H1 (cell line): ENCODE results near the gene MOV10L1. TPM values are rescaled to one million over a fixed set of nuclear protein-coding genes. Genes with fewer than 3 reads are reported as not detected.

ENCODE experiments used
- CTCF ChIA-PET: fragments of 300-600 bp; sonication (Branson Sonifier 250); formaldehyde crosslinking; loops from one replicate; lab custom pipeline; 2021; ENCODE audit not compliant: partially characterized antibody; lab: Charles Lee
- POLR2A ChIA-PET: fragments of 300-600 bp; sonication (Branson Sonifier 250); formaldehyde crosslinking; loops from one replicate; lab custom pipeline; 2021; ENCODE audit warnings: inconsistent platforms; ENCODE audit not compliant: partially characterized antibody; lab: Charles Lee
- DNase-seq, 2 experiments: peaks; one replicate each; pipeline versions ENCODE4 v3.0.0 to v3.0.0-alpha.2; 2010 to 2022; ENCODE audit warnings: low spot score in 2 of 2, low read depth in 1 of 2, mixed read lengths in 1 of 2
- FAIRE-seq: peaks from 2 replicates; lab custom pipeline; 2011; peaks lifted over from hg19 to GRCh38; lab: Jason Lieb, UNC
- H2AFZ ChIP-seq: 2 replicates; pipeline ENCODE4 v1.8.1; 2012; ENCODE audit warnings: low read length, inconsistent platforms
- H2AK5ac ChIP-seq: 2 replicates; pipeline ENCODE4 v1.6.1; 2013; ENCODE audit warnings: low read depth, low read length
- H2BK120ac ChIP-seq: replicated peaks from 2 replicates; pipeline ENCODE3; 2013; ENCODE audit warnings: low read depth, low read length, inconsistent platforms
- H2BK12ac ChIP-seq: 2 replicates; pipeline ENCODE4 v1.6.1; 2013; ENCODE audit warnings: low read depth, low read length
- H2BK15ac ChIP-seq: 2 replicates; pipeline ENCODE4 v1.6.1; 2013; ENCODE audit warnings: low read length
- H2BK20ac ChIP-seq: 2 replicates; pipeline ENCODE4 v1.6.1; 2013; ENCODE audit warnings: low read length
- H2BK5ac ChIP-seq: 2 replicates; pipeline ENCODE4 v1.6.1; 2013; ENCODE audit warnings: low read depth, low read length
- H3K14ac ChIP-seq: 2 replicates; pipeline ENCODE4 v1.6.1; 2013; ENCODE audit warnings: inconsistent platforms; ENCODE audit not compliant: insufficient read length
- H3K18ac ChIP-seq: 2 replicates; pipeline ENCODE4 v1.6.1; 2013; ENCODE audit warnings: low read length; ENCODE audit errors: extremely low read depth
- H3K23ac ChIP-seq: 2 replicates; pipeline ENCODE4 v1.6.1; 2013; ENCODE audit warnings: inconsistent platforms; ENCODE audit not compliant: insufficient read length
- H3K23me2 ChIP-seq: 2 replicates; pipeline ENCODE4 v1.6.1; 2013; ENCODE audit warnings: low read depth, low read length
- H3K27ac ChIP-seq: 2 replicates; pipeline ENCODE4 v1.6.1; 2011; ENCODE audit warnings: low read depth, low read length, inconsistent platforms
- H3K27me3 ChIP-seq, 4 experiments: replicated peaks in 1 of 4; 1 replicate in 1 of 4; 2 replicates in 3 of 4; pipeline versions ENCODE4 v1.6.1 to v1.8.1; 2011 to 2013; ENCODE audit warnings: low read length in 3 of 4, mild to moderate bottlenecking in 3 of 4, inconsistent platforms in 2 of 4, mixed read lengths in 2 of 4, moderate library complexity in 1 of 4; ENCODE audit not compliant: control insufficient read depth in 3 of 4, insufficient read depth in 3 of 4; ENCODE audit errors: extremely low read depth in 1 of 4
- H3K36me3 ChIP-seq, 4 experiments: 2 replicates each; pipeline versions ENCODE4 v1.6.1 to v1.8.1; 2011 to 2013; ENCODE audit warnings: mild to moderate bottlenecking in 4 of 4, low read length in 3 of 4, moderate library complexity in 2 of 4, control low read depth in 1 of 4, inconsistent platforms in 1 of 4; ENCODE audit not compliant: insufficient read depth in 4 of 4, control insufficient read depth in 2 of 4
- H3K4ac ChIP-seq: replicated peaks from 2 replicates; pipeline ENCODE3; 2013; ENCODE audit warnings: low read length, low read depth, mixed read lengths, inconsistent platforms; ENCODE audit not compliant: insufficient read length
- H3K4me1 ChIP-seq, 4 experiments: replicated peaks in 1 of 4; 1 replicate in 1 of 4; 2 replicates in 3 of 4; pipeline versions ENCODE4 v1.6.1 to v1.8.1; 2011 to 2013; ENCODE audit warnings: low read length in 3 of 4, inconsistent platforms in 2 of 4, mixed read lengths in 1 of 4; ENCODE audit not compliant: insufficient read depth in 4 of 4, control insufficient read depth in 3 of 4
- H3K4me2 ChIP-seq, 2 experiments: 2 replicates each; pipeline versions ENCODE4 v1.6.1 to v1.8.1; 2011 to 2013; ENCODE audit warnings: low read depth in 2 of 2, low read length in 2 of 2, control low read depth in 1 of 2, inconsistent platforms in 1 of 2, mild to moderate bottlenecking in 1 of 2; ENCODE audit not compliant: insufficient read depth in 1 of 2
- H3K4me3 ChIP-seq, 4 experiments: fragments of 200-600, 300-600 bp in 1 of 4; sonication (generic), shearing (Covaris generic), sonication (Bioruptor Twin) in 1 of 4; 2 replicates each; pipeline versions ENCODE4 v1.5.1 to v1.8.1; 2011 to 2016; ENCODE audit warnings: low read length in 4 of 4, low read depth in 3 of 4, control low read depth in 2 of 4, inconsistent platforms in 2 of 4, mild to moderate bottlenecking in 2 of 4, mixed read lengths in 1 of 4, moderate library complexity in 1 of 4; ENCODE audit not compliant: insufficient read depth in 2 of 4; ENCODE audit errors: extremely low read depth in 1 of 4
- H3K56ac ChIP-seq: replicated peaks from 2 replicates; pipeline ENCODE3; 2013; ENCODE audit warnings: low read depth, mild to moderate bottlenecking, mixed read lengths, low read length, inconsistent platforms; ENCODE audit not compliant: insufficient read length
- H3K79me1 ChIP-seq: 2 replicates; pipeline ENCODE4 v1.6.1; 2013; ENCODE audit warnings: low read depth, low read length, control low read depth
- H3K79me2 ChIP-seq, 2 experiments: 2 replicates each; pipeline versions ENCODE4 v1.6.1 to v1.8.1; 2012 to 2013; ENCODE audit warnings: low read length in 2 of 2, mild to moderate bottlenecking in 2 of 2, inconsistent platforms in 1 of 2; ENCODE audit not compliant: insufficient read depth in 2 of 2, control insufficient read depth in 1 of 2
- H3K9ac ChIP-seq, 4 experiments: replicated peaks in 1 of 4; 1 replicate in 1 of 4; 2 replicates in 3 of 4; pipeline versions ENCODE4 v1.6.1 to v1.8.1; 2011 to 2013; ENCODE audit warnings: low read depth in 3 of 4, low read length in 3 of 4, control low read depth in 2 of 4, mild to moderate bottlenecking in 2 of 4, moderate library complexity in 2 of 4, inconsistent platforms in 1 of 4; ENCODE audit errors: extremely low read depth in 1 of 4
- H3K9me3 ChIP-seq, 2 experiments: 2 replicates each; pipeline versions ENCODE4 v1.6.1 to v1.8.1; 2012 to 2013; ENCODE audit warnings: mild to moderate bottlenecking in 2 of 2, moderate library complexity in 2 of 2, control low read depth in 1 of 2, inconsistent platforms in 1 of 2, low read depth in 1 of 2, low read length in 1 of 2, mixed read lengths in 1 of 2; ENCODE audit not compliant: insufficient read depth in 2 of 2
- H4K20me1 ChIP-seq, 2 experiments: replicated peaks in 1 of 2; 2 replicates each; pipeline versions ENCODE3 to v1.8.1; 2011 to 2013; ENCODE audit warnings: inconsistent platforms in 2 of 2, low read length in 2 of 2, mild to moderate bottlenecking in 1 of 2; ENCODE audit not compliant: insufficient read depth in 2 of 2, control insufficient read depth in 1 of 2
- H4K5ac ChIP-seq: 2 replicates; pipeline ENCODE4 v1.6.1; 2013; ENCODE audit warnings: low read length, low read depth, mixed read lengths, inconsistent platforms; ENCODE audit not compliant: insufficient read length
- H4K8ac ChIP-seq: 2 replicates; pipeline ENCODE4 v1.8.0; 2013; ENCODE audit warnings: mild to moderate bottlenecking, moderate library complexity, low read length, inconsistent platforms; ENCODE audit not compliant: insufficient read depth; ENCODE audit errors: extremely low read depth
- H4K91ac ChIP-seq: replicated peaks from 2 replicates; pipeline ENCODE3; 2013; ENCODE audit warnings: low read length, mixed read lengths, inconsistent platforms; ENCODE audit not compliant: insufficient read length
- CREB1 ChIP-seq: IDR thresholded peaks from 2 replicates; pipeline ENCODE4 v1.6.1; 2012; ENCODE audit warnings: inconsistent platforms
- NANOG ChIP-seq: IDR thresholded peaks from 2 replicates; pipeline ENCODE4 v1.6.1; 2011; ENCODE audit warnings: low read length, low read depth, mild to moderate bottlenecking, inconsistent platforms; ENCODE audit not compliant: insufficient read depth, poor library complexity, severe bottlenecking
- NRF1 ChIP-seq: IDR thresholded peaks from 2 replicates; pipeline ENCODE4 v1.6.1; 2011; ENCODE audit warnings: mild to moderate bottlenecking, low read depth, low read length, improper control_type of control experiment
- RNF2 ChIP-seq: fragments of 200-900, 300-1000 bp; sonication (generic); IDR thresholded peaks from 2 replicates; pipeline ENCODE4 v1.7.1; 2016; ENCODE audit warnings: borderline replicate concordance, low read depth, mild to moderate bottlenecking, antibody characterized with exemption, low read length; ENCODE audit not compliant: poor library complexity, severe bottlenecking; ENCODE audit errors: missing control alignments
- SIX5 ChIP-seq: IDR thresholded peaks from 2 replicates; pipeline ENCODE4 v1.6.1; 2011; ENCODE audit warnings: mild to moderate bottlenecking, low read depth, low read length
- SP4 ChIP-seq: IDR thresholded peaks from 2 replicates; pipeline ENCODE4 v1.6.1; 2012; ENCODE audit warnings: low read length, inconsistent platforms
- WGBS, 2 experiments: shearing (Covaris generic) in 1 of 2; methylation state at CpG; one replicate each; pipeline versions ENCODE4 v1.1.6 to v1.1.7; 2013 to 2015; ENCODE audit warnings: low lambda C conversion rate in 2 of 2, mixed read lengths in 2 of 2, inconsistent platforms in 1 of 2, low coverage in 1 of 2, missing lambda C conversion rate in 1 of 2; ENCODE audit not compliant: insufficient replicate concordance in 2 of 2, insufficient coverage in 1 of 2, insufficient read length in 1 of 2; ENCODE audit errors: extremely low coverage in 1 of 2, missing lambda C conversion rate in 1 of 2; 5-methylcytosine and 5-hydroxymethylcytosine counted together
- polyA plus RNA-seq, 7 experiments: library from polyadenylated mRNA; depleted of rRNA in 3 of 7; stranded (reverse) in 5 of 7; unstranded in 2 of 7; fragments of >200 nt in 5 of 7; fragments of 200-250 nt in 2 of 7; gene quantifications; 1 replicate in 5 of 7; 2 replicates in 1 of 7; 4 replicates in 1 of 7; pipeline versions ENCODE4 v1.2.1 to v1.2.3, GENCODE V29; 2011 to 2013; ENCODE audit warnings: missing spikeins in 2 of 7, mixed read lengths in 2 of 7
- total RNA-seq: library from RNA; stranded (reverse); fragmentation: NEBNext Ultra II Directional; extraction: Animal tissue kit (Norgen Biotek cat#: 25700); gene quantifications from 2 replicates; pipeline ENCODE4 v1.2.1, GENCODE V29; 2021

Gene MOV10L1
- total and polyA plus RNA-seq, 2 of the 8 experiments (the other 6 are each of a cell fraction or from before 2014, with no cell fraction given): 0.32 TPM; not detected in 1

DNA sequence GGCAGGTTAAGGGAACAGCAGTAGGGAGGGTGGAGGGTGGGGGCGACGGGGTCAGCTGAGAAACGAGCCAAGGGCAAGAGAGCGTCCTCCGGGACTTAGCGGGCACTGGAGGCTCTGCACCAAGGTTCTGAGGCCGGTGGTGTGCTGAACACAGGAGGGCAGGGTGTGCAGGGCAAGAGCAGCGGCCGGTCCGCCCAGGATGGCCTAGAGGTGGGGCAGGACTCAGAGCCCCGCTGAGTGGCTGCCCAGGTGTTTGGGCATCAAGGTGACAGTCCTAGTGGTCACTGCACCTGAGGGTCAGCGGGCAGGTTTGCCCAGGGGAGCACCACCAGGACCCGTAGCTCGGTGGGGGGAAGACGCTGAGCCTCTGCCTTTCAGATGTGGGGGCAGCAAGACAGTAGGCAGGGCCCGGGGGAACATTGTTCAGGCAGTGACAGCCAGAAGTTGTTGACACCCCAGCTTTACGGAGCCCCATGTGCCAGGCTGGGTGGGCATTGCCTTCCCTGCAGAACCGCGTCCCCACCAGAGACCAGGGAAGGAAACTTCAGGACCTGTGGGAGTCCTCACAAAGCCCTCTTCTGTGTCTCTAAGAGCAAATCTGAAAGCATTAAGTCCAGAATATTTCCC, 27.2 kb upstream of the MOV10L1 start:
- Histone ChIP-seq H3K4me1 (peaks cover 0 to 11% (median 2%) of the 10 kb centered on the region in 4 experiments; a peak in 4 of 7 replicates), H4K5ac (no peak overlapping the region), H3K18ac (no peak overlapping the region), H3K23me2 (peaks cover 10% of the 10 kb centered on the region; the same call in 1 of the 2 replicates), H3K79me1 (no peaks in the 10 kb centered on the region), H3K27me3 (peaks cover 8 to 15% (median 10%) of the 10 kb centered on the region in 4 experiments; a peak in 6 of 7 replicates), H2BK120ac (no peak overlapping the region), H3K4me2 (no peak overlapping the region), H4K20me1 (no peaks in the 10 kb centered on the region), H3K14ac (no peak overlapping the region), H4K8ac (no peak overlapping the region; the same call in 1 of the 2 replicates), H2BK5ac (no peak overlapping the region), H3K9ac (no peak overlapping the region), H2BK20ac (no peak overlapping the region), H3K56ac (no peak overlapping the region), H3K9me3 (no peaks in the 10 kb centered on the region), H2BK15ac (no peak overlapping the region), H3K36me3 (no peaks in the 10 kb centered on the region), H3K23ac (no peak overlapping the region), H3K27ac (no peak overlapping the region), H2AK5ac (no peak overlapping the region), H3K4ac (no peak overlapping the region), H2BK12ac (no peak overlapping the region; the same call in 1 of the 2 replicates), H3K79me2 (no peaks in the 10 kb centered on the region), H4K91ac (no peak overlapping the region), H2AFZ (no peak overlapping the region), H3K4me3 (no peak overlapping the region)
- ChIA-PET POLR2A (no interaction called here), CTCF (interaction anchor here (1.1 kb wide), 1 partner anchor 16 kb away, joined by 3 read pairs; no protein-coding TSS in a partner anchor)
- FAIRE-seq (no peak), DNase-seq (no peak)
- WGBS, 2 experiments: 96% methylated on average over 16 of the region's 19 CpGs; no CpG with 5 or more reads in 1 of the 2 experiments
- TF ChIP-seq NRF1 (no peak), SP4 (no peak), CREB1 (no peak), SIX5 (no peak), RNF2 (no peak), NANOG (no peak)
